Measurements from ENCODE around the gene OSBPL10. TPM values are rescaled to one million over a fixed set of nuclear protein-coding genes. Genes with fewer than 3 reads are reported as not detected.

Gene OSBPL10
- total RNA-seq, 1 experiment from 2014 or later, result 48.0 TPM

GRCh38 chr3:31839144-31839917 is 141.7 kb downstream of the OSBPL10 start:
- H3F3A ChIP-seq (ENCODE audit: low read length, unreplicated experiment), result no peaks in the 10 kb centered on the region
- H2AFZ ChIP-seq (ENCODE audit: low read length), result no peak overlapping the region
- CTCF ChIA-PET, result no interaction called here
- no peak overlapping the region for H3K4me3 ChIP-seq (ENCODE audit: low read length)
- no peaks in the 10 kb centered on the region for H3K9me3 ChIP-seq (ENCODE audit: low read length)
- intact Hi-C loops (cut with micrococcal nuclease), result no loop called here
- POLR2A ChIA-PET (ENCODE audit: unreplicated experiment), result interaction anchor here (0.6 kb wide), 1 partner anchor 179 kb away, joined by 4 read pairs; no protein-coding TSS in a partner anchor
- H3K4me2 ChIP-seq (ENCODE audit: low read length), result no peak overlapping the region
- H3K4me1 ChIP-seq (ENCODE audit: insufficient read depth, low read length), result no peaks in the 10 kb centered on the region
- H3K9me2 ChIP-seq (replicated peaks; ENCODE audit: low read length), result no peaks in the 10 kb centered on the region
- TF ChIP-seq EZH2phosphoT487 (IDR thresholded peaks at IDR 0.05; ENCODE audit: borderline replicate concordance, low read length), result no peak
- no peak for TF ChIP-seq EZH2 (IDR thresholded peaks at IDR 0.05; ENCODE audit: low read length, unreplicated experiment)
- TF ChIP-seq CTCF (conservative IDR thresholded peaks at IDR 0.05; ENCODE audit: low read depth, low read length), result no peak
- BruUV-seq (replicated peaks), result no TSS peak
- DNase-seq, result no peak
- H3K36me3 ChIP-seq (ENCODE audit: low read depth, low read length), result no peaks in the 10 kb centered on the region
- no peaks in the 10 kb centered on the region for H3K27me3 ChIP-seq (ENCODE audit: low read length)
- ATAC-seq, result no peak; the same call in 1 of the 2 replicates
- no peak overlapping the region for H3K9ac ChIP-seq (ENCODE audit: low read length)
- no peak overlapping the region for H3K27ac ChIP-seq (ENCODE audit: low read length)
- no peaks in the 10 kb centered on the region; the same call in 1 of the 2 replicates for H3K79me2 ChIP-seq (ENCODE audit: low read length)
- no peaks in the 10 kb centered on the region for H4K20me1 ChIP-seq (ENCODE audit: low read length)

GRCh38 chr3:31836131-31837075 is 144.7 kb downstream of the OSBPL10 start:
- BruUV-seq (replicated peaks), result no TSS peak
- H3F3A ChIP-seq (ENCODE audit: low read length, unreplicated experiment), result no peaks in the 10 kb centered on the region
- intact Hi-C loops (cut with micrococcal nuclease), result no loop called here
- H3K27ac ChIP-seq (ENCODE audit: low read length), result no peak overlapping the region
- CTCF ChIA-PET, result no interaction called here
- H4K20me1 ChIP-seq (ENCODE audit: low read length), result no peaks in the 10 kb centered on the region
- H3K9me2 ChIP-seq (replicated peaks; ENCODE audit: low read length), result no peaks in the 10 kb centered on the region
- H2AFZ ChIP-seq (ENCODE audit: low read length), result no peak overlapping the region
- no peaks in the 10 kb centered on the region for H3K36me3 ChIP-seq (ENCODE audit: low read depth, low read length)
- POLR2A ChIA-PET (ENCODE audit: unreplicated experiment), result no interaction called here
- H3K27me3 ChIP-seq (ENCODE audit: low read length), result no peaks in the 10 kb centered on the region
- no peak overlapping the region for H3K9ac ChIP-seq (ENCODE audit: low read length)
- DNase-seq (no peak), ATAC-seq (no peak)
- no peak overlapping the region for H3K4me3 ChIP-seq (ENCODE audit: low read length)
- H3K79me2 ChIP-seq (ENCODE audit: low read length), result no peaks in the 10 kb centered on the region; the same call in 1 of the 2 replicates
- peaks cover 7% of the 10 kb centered on the region for H3K4me1 ChIP-seq (ENCODE audit: insufficient read depth, low read length)
- H3K9me3 ChIP-seq (ENCODE audit: low read length), result no peaks in the 10 kb centered on the region
- TF ChIP-seq CTCF (conservative IDR thresholded peaks at IDR 0.05; ENCODE audit: low read depth, low read length), result no peak
- no peak for TF ChIP-seq EZH2phosphoT487 (IDR thresholded peaks at IDR 0.05; ENCODE audit: borderline replicate concordance, low read length)
- no peak for TF ChIP-seq EZH2 (IDR thresholded peaks at IDR 0.05; ENCODE audit: low read length, unreplicated experiment)
- no peak overlapping the region for H3K4me2 ChIP-seq (ENCODE audit: low read length)

Measured in PC-3 (cell line).